Gastroesophageal sphincter (tissue), 4 donors: ENCODE results near the gene NOL9. TPM values are rescaled to one million over a fixed set of nuclear protein-coding genes. Genes with fewer than 3 reads are reported as not detected.
"Not testable (repeated sequence)": the region's sequence is repeated elsewhere in the genome, so short reads cannot be mapped to it uniquely, and the experiment has no call there.

Experiments used
- ATAC-seq: fragments of 150-250 bp; one replicate; pipeline ENCODE4 v1.9.1; 2016; ENCODE audit warnings: mild to moderate bottlenecking, moderate library complexity
- H3K27ac ChIP-seq, 4 donors: fragments of 200-600 bp; sonication (generic) in 3 of 4; 1 replicate in 3 of 4; 2 replicates in 1 of 4; pipeline ENCODE4 v1.5.1; 2016 to 2019
- H3K27me3 ChIP-seq: fragments of 200-600 bp; sonication (generic); one replicate; pipeline ENCODE4 v1.5.1; 2019
- H3K36me3 ChIP-seq, 2 donors: fragments of 200-600 bp; sonication (generic); one replicate each; pipeline ENCODE4 v1.5.1; 2019; ENCODE audit warnings: control low read depth in 1 of 2
- H3K4me1 ChIP-seq, 3 donors: fragments of 200-600 bp; sonication (generic); 1 replicate in 2 of 3; 2 replicates in 1 of 3; pipeline ENCODE4 v1.5.1; 2016 to 2019; ENCODE audit warnings: control low read depth in 2 of 3
- H3K4me3 ChIP-seq, 2 donors: fragments of 200-600 bp; sonication (generic); one replicate each; pipeline ENCODE4 v1.5.1; 2019; ENCODE audit warnings: mild to moderate bottlenecking in 1 of 2, moderate library complexity in 1 of 2
- H3K9me3 ChIP-seq, 3 donors: fragments of 200-600 bp; sonication (generic); one replicate each; pipeline ENCODE4 v1.5.1; 2017 to 2019; ENCODE audit warnings: control low read depth in 2 of 3
- CTCF ChIP-seq, 4 experiments: fragments of 200-600 bp in 2 of 4; fragments of 450-650 bp in 2 of 4; sonication (generic) in 1 of 4; IDR thresholded peaks; one replicate each; pipeline ENCODE4 v1.5.1; 2017 to 2019; ENCODE audit warnings: antibody characterized with exemption in 4 of 4, mild to moderate bottlenecking in 2 of 4, moderate library complexity in 2 of 4
- EP300 ChIP-seq: sonication (generic); formaldehyde crosslinking; IDR thresholded peaks from one replicate; pipeline ENCODE4 v1.6.1; 2017; ENCODE audit warnings: antibody characterized with exemption, mild to moderate bottlenecking
- POLR2A ChIP-seq, 2 donors: fragments of 450-650 bp; IDR thresholded peaks; one replicate each; pipeline ENCODE4 v1.6.1; 2017; ENCODE audit warnings: antibody characterized with exemption in 2 of 2, mild to moderate bottlenecking in 2 of 2, moderate library complexity in 1 of 2
- POLR2AphosphoS5 ChIP-seq: sonication (generic); formaldehyde crosslinking; IDR thresholded peaks from one replicate; pipeline ENCODE4 v1.6.1; 2017; ENCODE audit warnings: antibody characterized with exemption
- WGBS, 2 donors: methylation state at CpG; one replicate each; pipeline ENCODE4 v1.1.5; 2018; ENCODE audit warnings: low coverage in 1 of 2; 5-methylcytosine and 5-hydroxymethylcytosine counted together
- total RNA-seq, 4 donors: library from RNA; depleted of rRNA; stranded (reverse); fragments of >200 nt; gene quantifications; one replicate each; pipeline ENCODE4 v1.1.0, GENCODE V29; 2016

Gene NOL9
- total RNA-seq, 4 donors from 2014 or later: 21.2 to 32.2 (median 25.7) TPM

DNA sequence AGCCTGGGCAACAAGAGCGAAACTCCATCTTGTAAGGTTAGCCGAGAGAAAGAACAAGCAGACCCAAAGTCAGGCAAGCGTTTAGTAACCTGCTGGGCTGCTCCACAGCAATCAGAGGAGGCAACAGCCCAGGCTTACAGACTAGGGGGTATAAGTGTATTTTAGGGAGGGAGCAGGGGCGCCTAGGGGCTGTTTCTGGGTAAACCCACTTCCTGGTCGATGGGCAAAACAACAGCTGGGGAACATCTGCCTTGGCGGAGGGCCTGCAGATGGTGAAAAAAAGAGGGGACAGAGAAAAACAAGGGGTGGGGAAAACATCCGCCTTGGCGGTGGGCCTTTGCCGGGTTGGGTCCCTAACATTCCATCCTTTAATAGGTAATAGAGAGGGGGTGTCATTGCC is 6.0 kb upstream of the NOL9 start:
- no peak overlapping the region for H3K27ac ChIP-seq
- peaks cover 0 to 2% (median under 1%) of the 10 kb centered on the region in 3 donors for H3K4me1 ChIP-seq
- H3K27me3 ChIP-seq: peaks cover 1% of the 10 kb centered on the region
- WGBS, 2 donors: 36 to 53% methylated on average over 3 to 9 of the region's 9 CpGs
- TF ChIP-seq POLR2AphosphoS5 (no peak), CTCF (IDR thresholded peaks at IDR 0.05) (no peak), EP300 (no peak), POLR2A (IDR thresholded peaks at IDR 0.05) (no peak)
- no peaks in the 10 kb centered on the region for H3K36me3 ChIP-seq
- no peak for ATAC-seq
- H3K9me3 ChIP-seq: no peaks in the 10 kb centered on the region
- no peak overlapping the region for H3K4me3 ChIP-seq

- H3K27me3 ChIP-seq, H3K36me3 ChIP-seq, H3K27ac ChIP-seq, H3K4me3 ChIP-seq, ATAC-seq, H3K9me3 ChIP-seq: not testable (repeated sequence)
- H3K4me1 ChIP-seq: peaks cover 0 to 11% (median 8%) of the 10 kb centered on the region in 3 donors
- WGBS, 2 donors: 80 to 97% methylated on average over 1 to 6 of the region's 11 CpGs
These were observed 4.8 kb upstream of the NOL9 start for GRCh38 chr1:6559161-6559560.

- Histone ChIP-seq H3K9me3 (no peaks in the 10 kb centered on the region), H3K27me3 (no peaks in the 10 kb centered on the region), H3K36me3 (no peaks in the 10 kb centered on the region), H3K4me1 (peaks cover 5 to 23% (median 18%) of the 10 kb centered on the region in 3 donors), H3K4me3 (no peak overlapping the region), H3K27ac (no peak overlapping the region)
- TF ChIP-seq POLR2A (IDR thresholded peaks at IDR 0.05): no peak
- no peak for TF ChIP-seq CTCF (IDR thresholded peaks at IDR 0.05)
- no peak for TF ChIP-seq EP300
- TF ChIP-seq POLR2AphosphoS5: no peak
- WGBS, 2 donors: 80% methylated on average over 1 of the region's 1 CpG; no CpG with 5 or more reads in 1 of the 2 donors
- no peak for ATAC-seq
These were observed 3.3 kb upstream of the NOL9 start for GRCh38 chr1:6557597-6557996.

DNA sequence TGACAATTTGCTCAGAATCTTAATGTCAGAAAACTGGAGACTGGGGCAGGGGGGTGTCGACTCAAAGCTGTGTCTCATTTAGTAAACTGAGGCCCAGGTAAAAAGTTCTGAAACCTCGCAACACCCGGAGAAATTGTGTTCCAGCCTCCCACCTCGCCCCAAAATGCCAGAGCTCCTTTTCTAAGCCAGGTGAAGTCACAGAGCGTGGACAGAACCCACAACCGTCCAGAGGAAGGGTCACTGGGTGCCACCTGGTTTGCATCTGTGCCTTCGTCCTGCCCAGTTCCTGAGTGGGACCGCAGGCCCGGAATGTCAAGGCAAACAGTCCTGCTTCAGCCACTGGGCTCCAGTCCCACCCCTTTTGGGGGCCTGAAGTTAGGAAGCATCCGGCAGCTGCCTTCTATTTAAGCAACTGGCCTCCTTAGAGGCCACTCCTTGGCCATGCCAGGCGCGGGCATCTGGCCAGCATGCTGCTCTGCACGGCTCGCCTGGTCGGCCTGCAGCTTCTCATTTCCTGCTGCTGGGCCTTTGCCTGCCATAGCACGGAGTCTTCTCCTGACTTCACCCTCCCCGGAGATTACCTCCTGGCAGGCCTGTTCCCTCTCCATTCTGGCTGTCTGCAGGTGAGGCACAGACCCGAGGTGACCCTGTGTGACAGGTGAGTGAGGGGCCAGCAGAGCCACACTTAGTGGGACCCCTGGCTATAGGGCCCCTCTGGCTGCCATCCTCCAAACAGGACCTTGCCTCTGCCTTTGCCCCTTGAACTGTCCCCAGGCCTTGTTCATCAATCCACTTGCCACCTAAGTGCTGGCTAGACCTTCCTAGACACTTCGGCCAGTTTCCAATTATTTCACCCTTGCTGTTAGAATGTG is 830 bp upstream of the NOL9 start, which contains the start of gene TAS1R1:
Gene TAS1R1 (plus strand): TSS at position 401 of the 872 bp plus-strand sequence. CDS start 67 bp downstream, at position 468.
- 54% methylated on average over 15 of the region's 19 CpGs; no CpG with 5 or more reads in 1 of the 2 donors for WGBS, 2 donors
- Histone ChIP-seq H3K4me3 (peak within 1 kb of the TSS; percentile 56 to 64), H3K27me3 (no peaks in the 10 kb centered on the region), H3K9me3 (no peaks in the 10 kb centered on the region), H3K36me3 (peaks cover 0 to 13% of the 10 kb centered on the region in 2 donors), H3K4me1 (peaks cover 5 to 36% (median 19%) of the 10 kb centered on the region in 3 donors), H3K27ac (peak within 1 kb of the TSS; percentile 47 to 90 (median 82))
- TF ChIP-seq POLR2A (IDR thresholded peaks at IDR 0.05) (no peak), CTCF (IDR thresholded peaks at IDR 0.05) (no peak)
- no peak for ATAC-seq

DNA sequence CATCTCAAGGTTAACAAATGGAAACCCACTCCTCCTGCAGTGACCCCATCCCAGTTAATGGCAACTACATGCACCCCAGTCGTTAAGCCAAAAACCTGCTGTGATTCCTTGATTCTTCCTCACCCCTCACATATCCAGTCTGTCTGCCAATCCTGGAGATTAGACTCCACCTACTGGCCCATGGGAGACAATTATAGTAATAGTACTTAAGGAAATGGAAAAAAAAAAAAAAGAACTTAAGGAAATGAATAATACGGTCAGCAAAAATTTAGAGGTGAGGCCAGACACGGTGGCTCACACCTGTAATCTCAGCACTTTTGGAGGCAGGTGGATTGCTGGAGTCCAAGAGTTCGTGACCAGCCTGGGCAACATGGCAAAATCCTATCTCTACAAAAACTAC is 7.0 kb downstream of the NOL9 start:
- no peak for ATAC-seq
- peaks cover 0 to 14% (median 0%) of the 10 kb centered on the region in 3 donors for H3K4me1 ChIP-seq
- H3K4me3 ChIP-seq: no peak overlapping the region
- H3K27ac ChIP-seq: no peak overlapping the region
- 33 to 61% methylated on average over 1 to 4 of the region's 4 CpGs for WGBS, 2 donors
- no peaks in the 10 kb centered on the region for H3K27me3 ChIP-seq
- no peaks in the 10 kb centered on the region for H3K9me3 ChIP-seq
- no peak for TF ChIP-seq CTCF (IDR thresholded peaks at IDR 0.05)
- peaks cover 0 to 91% of the 10 kb centered on the region in 2 donors for H3K36me3 ChIP-seq
